Retinal pigment epithelial cell (primary cell): ENCODE measurements around the gene RUNX1.

Experiments
- DNase-seq: peaks from one replicate; pipeline ENCODE4 v3.0.0-alpha.2; 2010; ENCODE audit warnings: low read depth
- H3K4me3 ChIP-seq: 2 replicates; pipeline ENCODE4 v1.5.1; 2011; ENCODE audit warnings: mild to moderate bottlenecking, low read length, control low read depth, moderate library complexity
- TF ChIP-seq, protein P1 (sequence below): conservative IDR thresholded peaks from 2 replicates; pipeline ENCODE4 v1.5.1; 2011; ENCODE audit warnings: low read depth, low read length, control low read depth, inconsistent platforms

The RUNX1 gene

DNA sequence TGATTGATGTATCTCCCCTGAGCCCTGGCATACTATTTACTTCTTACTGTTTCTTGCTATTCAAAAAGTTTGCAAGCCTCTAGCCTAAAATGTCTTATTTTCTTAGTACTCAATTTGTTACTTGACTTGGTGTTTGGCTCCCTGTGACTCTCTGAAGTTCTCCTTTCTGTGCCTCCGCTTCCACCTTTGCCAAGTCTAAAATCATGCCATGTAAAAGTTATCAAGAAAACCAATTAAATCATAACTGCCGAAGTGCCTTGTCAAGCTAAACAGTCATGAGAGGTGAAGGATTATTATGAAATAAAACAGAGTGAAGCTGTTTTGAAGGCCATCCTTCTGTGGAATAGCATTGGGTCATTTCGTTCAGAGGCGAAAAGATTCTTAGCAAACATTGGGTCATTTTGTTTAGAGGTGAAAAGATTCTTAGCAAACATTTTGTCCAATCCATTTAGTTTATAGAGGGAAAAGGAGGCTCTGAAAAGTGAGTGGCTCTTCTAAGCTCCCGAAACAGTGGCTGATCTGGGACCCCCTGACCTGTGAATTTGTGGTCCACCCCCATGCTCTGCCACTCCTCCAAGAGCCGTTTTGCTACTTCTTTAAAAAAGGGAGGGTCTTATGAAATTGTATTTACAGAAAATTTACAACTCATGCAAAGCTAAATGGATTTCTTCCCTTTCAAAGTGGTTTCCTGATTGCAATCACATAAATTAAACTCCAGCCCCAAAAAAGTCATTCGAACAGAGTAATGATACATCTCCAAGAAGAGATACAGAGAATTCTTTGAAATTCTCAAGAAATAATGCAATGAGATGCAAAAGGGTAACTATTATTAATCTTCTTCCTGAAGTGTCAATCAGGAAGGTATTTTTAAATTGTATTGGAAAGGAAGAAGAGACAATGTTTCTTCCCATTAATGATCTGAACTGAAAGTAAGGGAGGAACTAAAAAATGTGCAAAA, 141.4 kb downstream of the RUNX1 start:
- TF ChIP-seq, protein P1, sequence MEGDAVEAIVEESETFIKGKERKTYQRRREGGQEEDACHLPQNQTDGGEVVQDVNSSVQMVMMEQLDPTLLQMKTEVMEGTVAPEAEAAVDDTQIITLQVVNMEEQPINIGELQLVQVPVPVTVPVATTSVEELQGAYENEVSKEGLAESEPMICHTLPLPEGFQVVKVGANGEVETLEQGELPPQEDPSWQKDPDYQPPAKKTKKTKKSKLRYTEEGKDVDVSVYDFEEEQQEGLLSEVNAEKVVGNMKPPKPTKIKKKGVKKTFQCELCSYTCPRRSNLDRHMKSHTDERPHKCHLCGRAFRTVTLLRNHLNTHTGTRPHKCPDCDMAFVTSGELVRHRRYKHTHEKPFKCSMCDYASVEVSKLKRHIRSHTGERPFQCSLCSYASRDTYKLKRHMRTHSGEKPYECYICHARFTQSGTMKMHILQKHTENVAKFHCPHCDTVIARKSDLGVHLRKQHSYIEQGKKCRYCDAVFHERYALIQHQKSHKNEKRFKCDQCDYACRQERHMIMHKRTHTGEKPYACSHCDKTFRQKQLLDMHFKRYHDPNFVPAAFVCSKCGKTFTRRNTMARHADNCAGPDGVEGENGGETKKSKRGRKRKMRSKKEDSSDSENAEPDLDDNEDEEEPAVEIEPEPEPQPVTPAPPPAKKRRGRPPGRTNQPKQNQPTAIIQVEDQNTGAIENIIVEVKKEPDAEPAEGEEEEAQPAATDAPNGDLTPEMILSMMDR = no peak
- no peak for DNase-seq
- no peak overlapping the region for H3K4me3 ChIP-seq

DNA sequence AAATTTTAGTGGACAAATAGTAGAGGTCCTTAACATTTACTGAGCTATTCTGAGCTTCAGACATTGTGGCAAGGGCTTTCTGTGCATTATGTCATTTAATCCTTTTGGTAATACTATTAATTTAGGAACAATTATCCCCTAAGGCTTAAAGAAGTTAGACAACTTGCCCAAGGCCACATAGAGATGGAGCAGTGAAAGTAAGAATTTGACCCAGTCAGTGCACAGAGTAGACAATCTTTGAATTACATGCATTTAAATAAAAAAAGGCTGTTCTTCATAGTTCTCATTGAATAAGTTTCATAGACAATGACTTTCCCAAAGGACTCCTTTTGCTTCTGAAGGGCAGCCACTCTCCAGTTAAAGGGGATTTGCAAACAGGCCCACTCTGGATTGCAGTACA, 142.7 kb downstream of the RUNX1 start:
- no peak for DNase-seq
- TF ChIP-seq, protein P1 = no peak
- no peak overlapping the region for H3K4me3 ChIP-seq

DNA sequence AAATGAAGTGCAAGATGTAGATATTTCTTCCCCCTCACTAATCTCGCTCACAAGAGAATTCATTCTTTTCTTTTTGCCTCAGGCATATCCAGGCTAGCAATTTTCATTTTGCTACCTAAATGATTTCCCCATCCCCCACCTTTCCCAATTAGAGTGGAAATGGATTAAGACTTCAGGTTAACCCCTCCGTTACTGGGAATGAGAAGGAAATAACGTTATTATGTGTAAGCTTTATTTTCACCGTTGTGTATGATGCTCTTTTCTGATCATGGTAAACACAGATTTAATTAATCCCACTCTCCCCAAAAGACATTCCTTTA, 143.9 kb downstream of the RUNX1 start:
- TF ChIP-seq, protein P1 = no peak
- no peak for DNase-seq
- no peak overlapping the region for H3K4me3 ChIP-seq

DNA sequence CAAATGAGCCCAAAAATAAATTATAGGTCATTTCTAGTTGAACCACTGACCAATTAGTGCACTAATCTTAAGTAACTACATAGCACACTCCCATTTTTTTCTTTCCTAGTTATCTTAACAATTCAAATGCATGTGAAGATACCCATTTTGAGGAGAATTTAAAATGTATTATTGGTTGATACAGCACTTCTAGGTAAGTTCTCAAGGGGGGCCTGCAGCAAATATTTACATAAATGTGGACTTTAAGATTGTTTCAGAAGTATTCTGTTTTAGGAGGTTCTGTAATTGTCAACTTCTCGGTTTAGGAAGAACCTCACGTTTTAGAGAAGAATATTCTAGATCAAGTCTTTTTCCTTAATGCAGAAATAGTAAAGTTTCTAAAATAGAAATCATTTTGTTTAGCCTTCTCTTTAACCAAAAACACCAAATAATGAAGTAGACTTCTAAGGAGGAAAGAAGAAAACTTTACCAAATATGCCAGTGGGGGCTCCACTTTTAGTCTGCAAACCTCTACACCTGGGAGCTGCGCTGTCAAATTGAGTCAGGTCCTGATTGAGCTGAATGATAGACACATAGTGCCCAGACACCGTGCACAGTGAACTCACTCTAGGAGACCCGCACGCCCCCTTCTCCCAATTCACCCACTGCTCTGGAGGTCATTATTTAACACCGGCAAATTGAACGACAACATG, 144.4 kb downstream of the RUNX1 start:
- DNase-seq = no peak
- H3K4me3 ChIP-seq = no peak overlapping the region
- TF ChIP-seq, protein P1 = no peak

DNA sequence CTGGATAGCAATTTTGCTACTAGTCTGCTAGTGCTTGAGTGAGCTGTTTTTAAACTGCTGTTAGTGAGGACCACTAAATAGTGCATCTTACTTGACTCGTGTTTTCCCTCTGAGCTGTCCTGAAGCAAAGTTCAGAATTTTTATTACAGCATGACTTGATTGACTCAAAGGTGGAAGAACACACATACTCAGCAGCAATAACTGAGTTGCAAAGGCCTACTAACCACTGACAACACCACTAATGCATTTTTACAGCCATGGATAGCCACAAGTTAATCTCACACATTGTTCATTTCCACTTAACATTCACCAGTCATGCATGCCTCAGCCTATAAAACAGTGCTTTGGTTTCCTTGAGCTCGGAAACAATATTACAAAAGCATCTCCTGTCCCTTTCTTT, 148.7 kb downstream of the RUNX1 start:
- no peak overlapping the region for H3K4me3 ChIP-seq
- TF ChIP-seq, protein P1 = no peak
- no peak for DNase-seq

DNA sequence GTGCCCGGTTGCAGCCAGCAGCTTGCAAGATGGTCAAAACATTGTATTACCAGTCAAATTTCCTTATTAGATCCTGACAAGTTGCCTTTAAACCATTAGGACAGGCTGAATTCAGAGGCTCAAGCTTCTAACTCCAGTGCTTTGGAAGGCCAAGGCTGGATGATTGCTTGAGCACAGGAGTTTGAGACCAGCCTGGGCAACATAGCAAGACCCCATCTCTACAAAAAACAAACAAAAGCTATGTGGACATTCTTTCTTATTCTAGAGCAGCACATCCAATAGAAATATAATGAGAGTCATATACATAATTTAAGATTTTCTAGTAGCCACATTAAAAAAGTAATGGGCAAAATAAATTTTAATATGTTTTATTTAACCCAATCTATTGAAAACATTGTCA, 149.3 kb downstream of the RUNX1 start:
- H3K4me3 ChIP-seq = no peak overlapping the region
- TF ChIP-seq, protein P1 = no peak
- DNase-seq = no peak
